Glutamatergic neuron (in vitro differentiated cells): Measurements from ENCODE around the gene DYNLRB1. TPM values are rescaled to one million over a fixed set of nuclear protein-coding genes. Genes with fewer than 3 reads are reported as not detected.

Experiments
- DNase-seq: peaks from one replicate; pipeline ENCODE4 v3.0.0; 2022
- H3K27ac Mint-ChIP-seq: one replicate; pipeline ENCODE4 v1.8.0; 2020; ENCODE audit warnings: mild to moderate bottlenecking, mixed read lengths, inconsistent platforms; ENCODE audit not compliant: unreplicated experiment
- H3K27me3 Mint-ChIP-seq: one replicate; pipeline ENCODE4 v1.8.0; 2020; ENCODE audit warnings: mild to moderate bottlenecking, moderate library complexity, mixed read lengths, inconsistent platforms; ENCODE audit not compliant: unreplicated experiment
- H3K36me3 Mint-ChIP-seq: one replicate; pipeline ENCODE4 v1.8.0; 2020; ENCODE audit warnings: mild to moderate bottlenecking, mixed read lengths, inconsistent platforms; ENCODE audit not compliant: unreplicated experiment
- H3K4me1 Mint-ChIP-seq: one replicate; pipeline ENCODE4 v1.8.0; 2020; ENCODE audit warnings: mild to moderate bottlenecking, low read depth, mixed read lengths, inconsistent platforms; ENCODE audit not compliant: unreplicated experiment
- H3K4me3 Mint-ChIP-seq: one replicate; pipeline ENCODE4 v1.8.0; 2020; ENCODE audit warnings: mild to moderate bottlenecking, mixed read lengths, inconsistent platforms; ENCODE audit not compliant: unreplicated experiment
- H3K9me3 Mint-ChIP-seq: one replicate; pipeline ENCODE4 v1.8.0; 2020; ENCODE audit warnings: mild to moderate bottlenecking, moderate library complexity, mixed read lengths, inconsistent platforms; ENCODE audit not compliant: unreplicated experiment
- CTCF ChIP-seq: fragments of 200-600 bp; sonication (generic); IDR thresholded peaks from one replicate; pipeline ENCODE4 v1.5.0; 2021; ENCODE audit not compliant: partially characterized antibody, unreplicated experiment
- total RNA-seq: library from RNA; stranded (reverse); fragmentation: NEBNext Ultra II Directional; extraction: Animal tissue kit (Norgen Biotek cat#: 25700); gene quantifications from one replicate; pipeline ENCODE4 v1.2.1, GENCODE V29; 2021; ENCODE audit not compliant: unreplicated experiment

DYNLRB1 gene
- total RNA-seq, 1 donor from 2014 or later = 185 TPM

GRCh38 chr20:34560141-34560523, 43.9 kb downstream of the DYNLRB1 start:
- Mint-ChIP-seq H3K4me3 (peak overlapping the region; percentile 20), H3K27ac (no peak overlapping the region), H3K9me3 (peaks cover 13% of the 10 kb centered on the region), H3K4me1 (peaks cover 3% of the 10 kb centered on the region), H3K27me3 (peaks cover 7% of the 10 kb centered on the region), H3K36me3 (no peaks in the 10 kb centered on the region)
- DNase-seq = no peak
- TF ChIP-seq CTCF = no peak

GRCh38 chr20:34560614-34561013, 44.4 kb downstream of the DYNLRB1 start:
- no peak for TF ChIP-seq CTCF
- Mint-ChIP-seq H3K27me3 (peaks cover 11% of the 10 kb centered on the region), H3K27ac (no peak overlapping the region), H3K36me3 (no peaks in the 10 kb centered on the region), H3K4me1 (peaks cover 4% of the 10 kb centered on the region), H3K9me3 (peaks cover 13% of the 10 kb centered on the region), H3K4me3 (no peak overlapping the region)
- DNase-seq = no peak

GRCh38 chr20:34561661-34562060, 45.4 kb downstream of the DYNLRB1 start:
- TF ChIP-seq CTCF = no peak
- H3K27me3 Mint-ChIP-seq = peaks cover 14% of the 10 kb centered on the region

GRCh38 chr20:34562641-34563040, 46.4 kb downstream of the DYNLRB1 start:
- H3K9me3 Mint-ChIP-seq = peaks cover 10% of the 10 kb centered on the region
- TF ChIP-seq CTCF = no peak
- peaks cover 14% of the 10 kb centered on the region for H3K27me3 Mint-ChIP-seq
- H3K4me1 Mint-ChIP-seq = peaks cover 9% of the 10 kb centered on the region
- H3K36me3 Mint-ChIP-seq = no peaks in the 10 kb centered on the region
- peak; percentile 66 for DNase-seq
- no peak overlapping the region for H3K27ac Mint-ChIP-seq
- no peak overlapping the region for H3K4me3 Mint-ChIP-seq

More at GRCh38 chr20:34561661-34562060, 45.4 kb downstream of the DYNLRB1 start:
- H3K4me3 Mint-ChIP-seq = no peak overlapping the region
- H3K4me1 Mint-ChIP-seq = peaks cover 10% of the 10 kb centered on the region
- no peaks in the 10 kb centered on the region for H3K36me3 Mint-ChIP-seq
- no peak for DNase-seq
- no peak overlapping the region for H3K27ac Mint-ChIP-seq
- H3K9me3 Mint-ChIP-seq = peaks cover 13% of the 10 kb centered on the region

- no peak for DNase-seq
- H3K27me3 Mint-ChIP-seq = peaks cover 9% of the 10 kb centered on the region
- TF ChIP-seq CTCF = no peak
- H3K4me3 Mint-ChIP-seq = no peak overlapping the region
- H3K27ac Mint-ChIP-seq = no peak overlapping the region
- H3K36me3 Mint-ChIP-seq = no peaks in the 10 kb centered on the region
- peaks cover 9% of the 10 kb centered on the region for H3K4me1 Mint-ChIP-seq
- H3K9me3 Mint-ChIP-seq = peaks cover 2% of the 10 kb centered on the region
These were observed 48.6 kb downstream of the DYNLRB1 start for GRCh38 chr20:34564833-34565232.
